Spleen (tissue), 7 donors: ENCODE data around the gene PDE3A.

Experiments
- POLR2A ChIP-seq, 3 donors: fragments of 450-650 bp; IDR thresholded peaks; one replicate each; pipeline ENCODE4 v1.5.1; 2017; ENCODE audit warnings: antibody characterized with exemption in 3 of 3, mild to moderate bottlenecking in 1 of 3
- POLR2AphosphoS5 ChIP-seq, 3 donors: sonication (generic); formaldehyde crosslinking; IDR thresholded peaks; one replicate each; pipeline ENCODE4 v1.5.1; 2017; ENCODE audit warnings: antibody characterized with exemption in 3 of 3
- TF ChIP-seq, protein P1 (sequence below), 11 experiments: fragments of 200-600 bp in 7 of 11; fragments of 450-650 bp in 4 of 11; sonication (generic) in 4 of 11; IDR thresholded peaks in 8 of 11; conservative IDR thresholded peaks in 3 of 11; 1 replicate in 7 of 11; 2 replicates in 4 of 11; pipeline versions ENCODE4 v1.4.0 to v1.8.0; 2016 to 2021; ENCODE audit warnings: antibody characterized with exemption in 11 of 11, inconsistent platforms in 4 of 11, mild to moderate bottlenecking in 1 of 11
- donor health status: DM: no; HTN: no; CAD: no; lungs with moderate emphysema.
- donor health status: DM: no; HTN: no; CAD: no.
- donor health status: DM: no; HTN: no; CAD: no.

DNA sequence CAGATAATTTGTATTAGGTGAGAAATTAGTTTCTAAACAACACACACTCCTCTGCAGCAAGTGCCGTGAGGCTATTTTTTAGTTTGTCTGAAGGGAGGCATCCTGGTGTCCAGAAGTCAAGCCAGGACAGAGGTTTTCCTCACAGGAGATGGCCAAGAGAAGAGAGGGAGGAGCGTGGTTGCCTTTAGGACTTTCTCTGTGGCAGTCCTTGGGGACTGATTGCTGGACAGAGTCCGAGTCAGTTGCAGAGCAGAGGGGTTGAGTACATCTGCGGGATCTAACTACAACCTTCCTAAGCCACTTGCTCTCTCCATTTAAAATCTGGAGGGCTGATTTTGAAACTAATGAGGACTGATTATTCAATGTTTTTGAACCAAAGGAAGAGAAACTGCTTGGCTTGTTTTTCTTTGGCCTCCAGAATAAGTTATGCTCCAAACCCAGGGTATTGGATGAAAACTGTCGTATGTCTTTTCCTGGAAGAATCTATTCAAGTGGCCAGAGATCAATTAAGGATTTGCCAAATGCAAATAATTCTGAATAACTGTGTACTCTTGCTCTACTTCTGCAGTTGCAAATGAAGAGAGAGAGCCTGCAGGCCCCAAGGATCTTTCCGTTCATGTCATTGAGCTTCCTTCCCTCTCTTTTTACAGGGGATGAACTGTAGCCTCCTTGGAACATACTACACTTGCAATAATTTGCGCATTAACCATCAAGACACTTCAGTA lies 328.0 kb downstream of the PDE3A start:
- TF ChIP-seq, protein P1, sequence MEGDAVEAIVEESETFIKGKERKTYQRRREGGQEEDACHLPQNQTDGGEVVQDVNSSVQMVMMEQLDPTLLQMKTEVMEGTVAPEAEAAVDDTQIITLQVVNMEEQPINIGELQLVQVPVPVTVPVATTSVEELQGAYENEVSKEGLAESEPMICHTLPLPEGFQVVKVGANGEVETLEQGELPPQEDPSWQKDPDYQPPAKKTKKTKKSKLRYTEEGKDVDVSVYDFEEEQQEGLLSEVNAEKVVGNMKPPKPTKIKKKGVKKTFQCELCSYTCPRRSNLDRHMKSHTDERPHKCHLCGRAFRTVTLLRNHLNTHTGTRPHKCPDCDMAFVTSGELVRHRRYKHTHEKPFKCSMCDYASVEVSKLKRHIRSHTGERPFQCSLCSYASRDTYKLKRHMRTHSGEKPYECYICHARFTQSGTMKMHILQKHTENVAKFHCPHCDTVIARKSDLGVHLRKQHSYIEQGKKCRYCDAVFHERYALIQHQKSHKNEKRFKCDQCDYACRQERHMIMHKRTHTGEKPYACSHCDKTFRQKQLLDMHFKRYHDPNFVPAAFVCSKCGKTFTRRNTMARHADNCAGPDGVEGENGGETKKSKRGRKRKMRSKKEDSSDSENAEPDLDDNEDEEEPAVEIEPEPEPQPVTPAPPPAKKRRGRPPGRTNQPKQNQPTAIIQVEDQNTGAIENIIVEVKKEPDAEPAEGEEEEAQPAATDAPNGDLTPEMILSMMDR (IDR thresholded peaks at IDR 0.05 in 8 of 11, conservative IDR thresholded peaks at IDR 0.05 in 3 of 11), result no peak
- TF ChIP-seq POLR2A (IDR thresholded peaks at IDR 0.05), result no peak
- TF ChIP-seq POLR2AphosphoS5 (IDR thresholded peaks at IDR 0.05), result no peak
